A172 (cell line): ENCODE measurements around the gene KPNA4. TPM values are rescaled to one million over a fixed set of nuclear protein-coding genes. Genes with fewer than 3 reads are reported as not detected.
A peak's percentile ranks its signal among the peaks of the same experiment; 100 is the strongest.

ENCODE experiments used
- DNase-seq: peaks from one replicate; pipeline ENCODE4 v3.0.0-alpha.2; 2015; ENCODE audit warnings: low spot score
- total RNA-seq: library from RNA; depleted of rRNA; stranded (reverse); fragments of >200 nt; shearing (Covaris generic); gene quantifications from 2 replicates; pipeline ENCODE4 v1.2.3, GENCODE V29; 2014; rRNA removed

Gene KPNA4
- total RNA-seq, 1 experiment from 2014 or later, result 40.6 TPM

DNA sequence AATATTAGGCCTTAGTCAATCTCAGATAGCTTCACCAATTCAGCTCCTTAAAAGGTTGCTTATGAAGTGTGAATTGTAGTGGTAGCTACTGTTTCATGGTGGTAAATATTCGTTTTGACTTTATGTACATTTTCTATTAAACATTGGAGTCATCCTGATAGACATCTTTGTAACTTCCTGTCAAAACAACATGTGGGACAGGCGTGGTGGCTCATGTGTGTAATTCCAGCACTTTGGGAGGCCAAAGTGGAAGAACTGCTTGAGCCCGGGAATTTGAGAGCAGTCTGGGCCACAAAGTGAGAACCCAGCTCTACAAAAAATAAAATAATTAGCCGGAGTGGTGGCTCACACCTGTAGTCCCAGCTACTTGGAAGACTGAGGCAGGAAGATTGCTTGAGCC lies 113.8 kb downstream of the KPNA4 start:
- no peak for DNase-seq

DNA sequence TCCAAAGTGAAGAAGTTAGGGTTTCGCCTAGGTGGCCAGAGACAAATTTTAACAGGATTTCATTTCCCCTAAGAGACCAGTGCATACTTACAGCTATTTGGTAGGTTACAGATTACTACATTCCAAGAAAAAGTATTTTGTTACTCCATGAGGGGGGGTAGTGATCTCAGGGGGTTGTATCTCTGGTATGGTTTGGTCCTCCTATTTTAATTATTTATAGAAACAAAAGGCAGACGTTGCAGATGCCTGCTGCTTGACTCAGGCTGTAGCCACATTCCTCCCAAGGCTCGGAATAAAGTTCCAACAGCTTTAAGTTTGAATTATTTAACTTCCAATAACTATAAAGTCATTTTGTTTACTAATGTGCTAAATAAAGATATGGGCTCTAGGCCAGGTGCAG lies 114.5 kb downstream of the KPNA4 start:
- DNase-seq, result peak; percentile 81

DNA sequence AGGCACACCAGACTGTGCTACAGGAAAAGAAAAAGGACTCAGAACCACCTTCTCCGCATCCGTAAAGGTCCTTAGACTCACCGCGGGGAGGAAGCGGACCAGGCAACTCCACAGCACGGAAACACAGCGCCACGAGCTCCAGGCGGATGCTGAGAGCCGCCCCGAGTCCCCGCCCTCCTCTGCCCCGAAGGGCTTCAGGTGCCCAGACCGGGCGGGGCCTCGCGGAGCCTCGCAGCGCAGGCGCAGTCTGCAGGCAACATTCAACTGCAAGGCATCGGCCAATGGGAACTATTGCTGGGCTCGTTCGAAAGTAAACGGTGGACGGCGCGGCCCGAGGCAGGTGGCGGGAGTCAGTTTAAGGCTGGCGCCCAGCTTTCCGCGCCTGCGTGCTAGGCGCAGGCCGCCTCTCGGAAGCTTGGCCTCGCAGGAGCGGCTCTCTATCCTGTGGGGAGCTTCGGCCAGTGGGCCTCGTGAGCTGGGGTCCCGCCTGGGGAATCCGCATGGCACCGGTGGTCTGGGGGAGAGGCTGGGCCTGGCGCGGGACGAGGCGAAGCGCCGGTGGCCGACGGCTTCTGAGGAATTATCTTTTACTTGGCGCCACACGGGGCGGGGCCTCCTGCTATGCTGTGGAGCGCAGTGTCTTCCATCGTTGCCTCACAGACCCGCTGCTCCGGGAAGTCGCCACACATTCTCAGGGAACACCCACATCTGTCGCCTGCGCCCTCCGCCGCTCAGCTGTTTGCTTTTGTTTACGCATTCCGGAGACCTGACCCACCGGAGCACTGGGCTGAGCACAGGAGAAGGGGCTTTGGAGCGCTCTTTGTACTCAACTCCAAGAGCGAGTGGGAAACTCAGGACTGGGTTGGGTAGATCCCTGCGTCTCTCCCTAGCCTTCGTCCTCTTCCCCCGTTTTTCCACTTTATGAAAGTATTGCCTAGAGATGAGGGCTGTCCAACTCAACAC lies 115.5 kb downstream of the KPNA4 start, which contains the start of gene TRIM59:
TSS of gene TRIM59 (minus strand) at position 151 of the 963 bp plus-strand sequence. CDS start 10,603 bp downstream, outside the sequence.
- peak; percentile 95 for DNase-seq

DNA sequence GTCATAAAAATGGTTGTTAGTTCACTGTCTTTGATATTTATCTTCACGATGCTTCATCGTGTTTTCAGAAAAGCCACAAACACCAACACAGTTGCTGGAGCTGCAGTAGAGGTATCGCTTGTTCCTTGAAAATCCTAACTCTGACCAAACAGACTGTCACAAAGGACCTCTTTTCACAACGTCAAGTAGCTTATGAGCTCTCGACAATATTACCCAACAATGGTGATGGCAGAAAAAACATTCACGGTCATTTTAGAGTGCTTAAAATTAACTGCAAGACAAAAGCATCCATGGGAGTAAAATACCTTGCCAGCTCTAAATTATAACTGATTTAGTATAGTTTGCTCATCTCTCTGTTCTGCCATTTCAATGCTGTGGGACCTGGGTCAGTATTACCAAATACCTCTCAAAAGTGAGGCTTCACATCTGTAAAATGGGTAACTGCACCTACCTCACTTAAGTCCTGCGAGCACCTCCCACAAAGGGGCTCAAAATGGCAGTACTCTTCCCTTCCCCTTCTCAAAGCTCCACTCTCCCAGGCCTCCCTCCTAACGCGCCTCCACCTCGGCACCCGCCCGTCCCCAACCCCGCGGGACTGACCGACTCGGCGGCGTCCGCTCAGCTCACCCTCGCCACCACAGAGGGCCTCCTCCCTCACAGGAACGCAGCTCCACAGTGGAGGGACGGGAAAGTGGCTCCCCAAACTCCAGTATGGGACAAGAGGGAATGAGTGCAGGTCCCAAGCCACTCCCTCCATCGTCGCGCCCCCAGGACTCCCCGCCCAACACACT lies 116.3 kb downstream of the KPNA4 start:
- DNase-seq, result peak; percentile 25

DNA sequence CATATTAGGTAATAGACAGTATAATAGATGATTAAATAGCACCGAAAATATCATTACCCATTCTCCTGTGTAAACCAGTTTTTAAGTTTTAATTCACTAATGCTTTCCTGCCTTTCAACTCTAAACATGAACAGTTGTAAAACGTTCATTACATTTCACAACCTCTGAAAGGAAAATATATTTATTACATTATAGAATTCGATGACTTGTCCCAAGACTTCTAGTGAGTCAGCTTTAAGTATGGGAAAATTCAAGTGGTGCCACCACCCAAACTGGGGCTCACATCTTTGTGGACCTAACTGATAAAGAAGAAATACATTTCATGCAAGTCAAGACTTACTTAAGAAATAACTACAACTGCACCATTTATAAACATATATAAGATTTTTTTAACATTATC lies 117.8 kb downstream of the KPNA4 start:
- peak; percentile 49 for DNase-seq

DNA sequence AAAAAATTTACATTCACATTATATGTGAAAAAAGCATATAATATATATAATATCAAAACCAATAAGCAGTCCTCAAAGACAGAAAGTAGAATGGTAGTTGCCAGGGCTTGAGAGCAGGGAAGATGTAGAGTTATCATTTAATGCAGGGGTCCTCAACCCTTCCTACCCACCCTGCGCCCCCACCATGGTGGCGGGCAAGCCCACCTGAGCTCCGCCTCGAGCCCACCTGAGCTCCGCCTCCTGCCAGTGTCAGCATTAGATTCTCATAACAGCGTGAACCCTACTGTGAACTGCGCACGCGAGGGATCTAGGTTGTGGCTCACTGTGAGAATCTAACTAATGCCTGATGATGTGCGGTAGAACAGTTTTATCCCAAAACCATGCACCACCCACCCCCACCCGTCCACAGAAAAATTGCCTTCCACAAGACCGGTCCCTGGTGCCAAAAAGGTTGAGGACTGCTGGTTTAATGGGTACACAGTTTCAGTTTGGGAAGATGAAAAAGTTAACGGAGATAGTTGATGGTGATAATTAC lies 118.8 kb downstream of the KPNA4 start:
- no peak for DNase-seq

DNA sequence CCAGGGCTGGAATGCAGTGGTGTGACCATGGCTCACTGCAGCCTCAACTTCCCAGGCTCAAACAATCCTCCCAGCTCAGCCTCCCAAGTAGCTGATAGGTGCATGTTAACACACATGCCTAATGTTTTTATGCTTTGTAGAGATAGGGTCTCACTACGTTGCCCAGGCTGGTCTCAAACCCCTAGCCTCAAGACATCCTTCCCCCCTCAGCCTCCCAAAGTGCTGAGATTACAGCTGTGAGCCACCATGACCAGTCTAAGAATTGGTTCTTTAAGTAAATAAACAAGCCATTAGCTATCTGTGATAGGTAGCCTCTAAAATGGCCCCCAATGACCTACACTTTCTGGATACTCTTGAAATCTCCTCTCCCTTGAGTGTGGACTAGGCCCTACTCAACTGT lies 119.5 kb downstream of the KPNA4 start:
- DNase-seq, result no peak

Other genes with a start within 250 kb of the KPNA4 start
- 32.7 and 41.1 TPM in 2 replicates for gene IFT80, start 166.3 kb downstream of the KPNA4 start, total RNA-seq
- gene SMC4, start 165.9 kb downstream of the KPNA4 start, total RNA-seq, result 126 and 165 TPM in 2 replicates
- 77.4 and 79.6 TPM in 2 replicates for gene TRIM59, start 115.8 kb downstream of the KPNA4 start, total RNA-seq
- gene ARL14, start 111.6 kb upstream of the KPNA4 start, total RNA-seq, result 0.21 and 0.43 TPM in 2 replicates
- gene PPM1L, start 190.7 kb upstream of the KPNA4 start, total RNA-seq, result 0.41 and 1.4 TPM in 2 replicates